ENCODE measurements around the gene MOXD1.
A peak's percentile ranks its signal among the peaks of the same experiment; 100 is the strongest.
"Not testable (repeated sequence)": the region's sequence is repeated elsewhere in the genome, so short reads cannot be mapped to it uniquely, and the experiment has no call there.

Gene MOXD1

DNA sequence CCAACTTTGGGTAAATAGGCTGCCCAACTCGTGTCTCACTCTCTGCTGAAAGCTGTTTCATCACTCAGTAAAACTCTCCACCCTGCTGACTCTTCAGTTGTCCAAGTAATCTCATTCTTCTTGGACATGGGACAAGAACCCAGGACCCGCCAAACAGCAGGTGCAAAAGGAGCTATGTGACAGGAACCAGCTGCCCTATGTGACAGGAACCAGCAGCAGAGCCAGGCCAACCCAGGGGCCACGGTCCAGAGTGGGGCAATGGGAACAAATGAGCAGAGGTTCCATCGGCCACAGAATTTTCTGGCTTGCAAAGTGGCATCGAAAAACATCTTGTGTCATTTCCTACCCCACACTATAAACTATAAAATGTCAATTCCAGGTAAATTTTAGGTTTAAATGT, 56.5 kb downstream of the MOXD1 start:
- DNase-seq: no peak

DNA sequence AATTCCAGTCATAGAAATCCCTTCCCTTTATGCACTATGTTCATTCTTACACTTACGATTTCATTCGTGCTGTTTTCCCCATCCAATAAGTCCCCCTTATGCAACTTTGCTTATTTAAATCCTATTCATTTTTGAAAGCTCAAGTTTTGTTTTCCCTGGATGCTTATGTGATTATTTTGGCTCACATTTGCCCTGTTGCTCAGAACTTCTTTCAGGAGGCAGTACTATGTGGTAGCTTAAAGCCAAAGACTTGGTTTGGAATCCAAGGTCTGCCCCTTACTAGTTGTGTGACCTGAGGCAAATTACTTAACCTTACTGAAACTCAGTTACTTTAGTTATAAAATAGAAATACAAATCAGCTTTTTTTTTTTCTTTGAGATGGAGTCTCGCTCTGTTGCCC, 59.6 kb downstream of the MOXD1 start:
- no peak for DNase-seq

DNA sequence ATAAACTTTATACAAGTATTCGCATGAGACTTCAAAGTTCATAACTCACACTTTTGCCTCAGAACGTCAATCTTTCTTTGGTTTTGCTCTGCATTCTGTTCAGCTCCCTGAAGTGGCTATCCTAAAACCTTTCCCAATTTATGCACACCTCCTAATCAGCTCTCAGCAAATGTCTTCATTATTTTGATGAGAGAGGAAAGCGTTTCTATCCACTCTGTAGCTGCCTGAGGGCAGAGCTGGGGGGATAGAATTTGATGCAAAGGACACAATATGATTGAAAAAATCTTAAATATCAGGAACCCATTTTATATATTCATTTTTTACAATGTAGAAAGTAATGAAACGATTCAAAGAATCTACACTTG, 66.8 kb downstream of the MOXD1 start:
- no peak for DNase-seq

DNA sequence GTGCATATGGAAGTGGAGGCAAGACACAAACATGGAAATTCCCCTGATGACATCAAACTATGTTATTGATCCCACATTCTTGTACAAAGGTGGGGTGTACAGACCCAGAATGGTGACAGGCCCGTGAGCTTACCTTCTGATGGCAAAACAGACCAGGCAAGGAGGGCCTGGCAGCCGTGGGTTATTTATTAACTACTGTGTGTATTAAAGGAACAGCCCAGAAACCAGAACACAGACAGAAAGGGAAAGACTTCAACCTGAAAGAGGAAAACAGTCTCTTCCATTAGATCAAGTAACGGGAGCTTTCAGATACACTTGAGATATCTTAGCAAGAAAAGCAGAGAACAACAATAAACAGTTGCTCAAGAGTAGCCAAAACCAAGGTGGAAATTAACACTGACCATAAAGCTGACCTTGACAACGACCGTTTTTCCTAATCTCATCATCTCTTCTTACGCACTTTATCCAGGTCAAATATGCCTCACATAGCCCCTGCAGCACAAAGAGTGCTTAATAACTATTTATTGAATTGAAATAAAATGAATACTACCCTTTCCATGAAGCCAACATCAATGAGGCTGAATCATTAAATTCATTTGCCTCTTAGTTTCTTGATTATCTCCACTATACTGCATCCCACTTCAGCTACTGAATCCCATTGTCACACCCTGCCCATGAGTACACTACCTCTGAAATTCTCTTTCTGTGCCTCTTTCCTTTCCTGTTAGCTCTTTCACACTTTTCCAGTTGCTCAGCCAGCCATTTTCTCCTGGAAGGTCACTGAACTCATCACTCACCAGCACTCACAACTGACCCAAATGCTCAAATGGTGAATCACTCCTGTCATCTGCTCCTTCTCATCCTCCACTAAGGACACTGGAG, 67.4 kb downstream of the MOXD1 start:
- DNase-seq: no peak

DNA sequence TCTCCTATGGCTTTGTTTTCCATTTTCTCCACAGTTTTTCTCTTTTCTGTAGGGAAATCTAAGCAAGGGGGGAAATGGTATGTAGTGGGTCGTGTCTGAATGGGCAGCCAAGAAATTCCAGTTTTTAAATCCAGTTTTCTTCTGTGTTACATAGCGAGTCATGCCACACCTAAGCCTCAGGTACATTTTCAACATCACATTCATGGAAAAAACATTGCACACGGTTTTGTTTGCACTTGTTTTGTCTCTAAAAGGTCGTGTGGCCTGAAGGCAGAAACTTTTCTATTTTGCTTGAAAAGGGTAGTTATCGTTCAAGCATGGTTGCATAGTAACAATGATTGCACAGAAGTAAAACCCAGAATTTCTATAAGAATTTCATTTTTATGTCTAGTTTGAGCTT, 70.5 kb downstream of the MOXD1 start:
- no peak for DNase-seq

DNA sequence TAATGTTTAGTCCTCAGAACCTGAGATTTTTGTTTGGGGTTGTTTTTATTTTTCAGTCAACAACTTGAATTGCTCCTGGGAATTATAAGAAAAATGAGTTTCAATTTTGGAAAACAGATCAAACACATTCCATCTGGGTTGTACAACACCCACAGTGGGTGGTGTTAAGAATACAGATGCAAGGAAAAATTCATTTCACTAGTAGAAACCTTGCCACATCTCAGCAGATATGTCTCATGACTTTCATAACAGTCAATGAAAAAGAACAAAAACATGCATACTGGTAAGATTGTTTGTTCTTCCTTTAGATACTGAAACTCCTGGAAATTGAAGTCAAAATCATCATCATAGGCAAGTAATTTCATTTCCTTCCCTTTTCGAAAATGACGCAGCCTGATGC, 78.9 kb downstream of the MOXD1 start:
- no peak for DNase-seq

DNA sequence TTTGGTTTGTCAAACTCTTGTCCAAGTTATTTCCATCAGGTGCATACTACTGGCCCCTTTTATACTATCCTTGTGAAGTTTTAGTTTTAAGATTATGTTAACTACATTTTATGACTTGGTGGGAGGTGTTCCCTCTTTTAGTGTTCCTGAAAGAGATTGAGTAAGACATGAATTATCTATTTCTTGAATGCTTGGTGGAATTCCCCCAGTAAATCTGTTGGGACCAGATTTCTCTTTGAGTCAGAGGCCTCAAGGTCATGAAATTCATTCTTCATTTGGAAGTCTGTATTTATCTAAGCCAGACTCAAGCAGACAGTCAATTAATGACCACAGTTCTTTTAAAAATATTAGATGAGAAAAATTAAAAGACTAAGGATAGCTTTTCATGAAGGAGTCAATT, 81.3 kb downstream of the MOXD1 start:
- DNase-seq: no peak

DNA sequence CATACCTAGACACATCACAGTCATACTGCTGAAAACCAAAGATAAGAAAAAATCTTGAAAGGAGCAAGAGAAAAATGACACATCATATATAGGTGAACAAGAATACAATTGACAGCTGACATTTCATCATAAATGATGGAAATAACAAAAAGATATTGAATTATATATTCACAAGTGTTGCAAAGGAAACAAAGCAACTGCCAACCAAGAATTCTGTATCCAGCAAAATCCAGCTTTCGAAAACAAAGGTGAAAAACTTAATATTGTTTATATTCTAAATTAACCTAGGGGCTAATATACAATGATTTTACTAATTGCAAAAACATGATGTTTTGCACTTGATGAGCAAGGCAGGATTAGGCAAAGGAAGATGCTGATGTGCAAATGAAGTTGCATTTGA, 84.3 kb downstream of the MOXD1 start:
- DNase-seq: no peak

DNA sequence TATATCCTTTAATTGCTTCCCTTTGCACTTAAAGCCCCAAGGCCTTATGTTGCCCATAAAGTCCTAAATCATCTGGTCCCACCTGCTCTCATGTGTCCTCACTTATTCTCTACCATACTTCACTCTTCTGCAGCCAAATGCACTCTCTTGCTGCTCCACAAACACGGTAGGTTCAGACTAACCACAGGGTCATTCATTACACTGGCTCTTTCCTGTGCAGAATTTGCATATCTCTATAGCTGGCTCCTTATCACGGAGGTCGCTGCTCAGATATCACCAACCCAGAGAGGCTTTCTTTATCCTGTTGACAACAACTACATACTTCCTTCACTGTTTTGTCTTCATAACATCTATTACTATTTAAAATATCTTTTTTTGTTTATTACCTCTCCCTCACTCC, 86.8 kb downstream of the MOXD1 start:
- DNase-seq: no peak

DNA sequence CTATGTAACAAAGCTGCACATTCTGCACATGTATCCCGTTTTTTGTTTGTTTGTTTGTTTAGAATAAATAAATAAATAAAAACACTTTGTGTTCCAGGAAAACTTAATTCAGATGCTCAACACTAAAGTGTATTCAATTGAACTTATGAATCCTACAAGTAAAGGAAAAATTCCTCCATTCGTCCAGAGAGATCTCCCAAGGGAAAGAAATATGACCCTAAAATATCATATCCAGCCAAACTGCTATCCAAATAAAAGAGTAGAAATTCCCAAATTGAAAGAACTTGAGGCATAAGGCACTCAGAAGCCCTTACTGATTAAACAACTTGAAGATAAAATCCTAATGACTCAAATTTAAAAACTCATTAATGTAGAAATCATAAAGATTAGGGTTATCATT, 90.4 kb downstream of the MOXD1 start:
- no peak for DNase-seq

DNA sequence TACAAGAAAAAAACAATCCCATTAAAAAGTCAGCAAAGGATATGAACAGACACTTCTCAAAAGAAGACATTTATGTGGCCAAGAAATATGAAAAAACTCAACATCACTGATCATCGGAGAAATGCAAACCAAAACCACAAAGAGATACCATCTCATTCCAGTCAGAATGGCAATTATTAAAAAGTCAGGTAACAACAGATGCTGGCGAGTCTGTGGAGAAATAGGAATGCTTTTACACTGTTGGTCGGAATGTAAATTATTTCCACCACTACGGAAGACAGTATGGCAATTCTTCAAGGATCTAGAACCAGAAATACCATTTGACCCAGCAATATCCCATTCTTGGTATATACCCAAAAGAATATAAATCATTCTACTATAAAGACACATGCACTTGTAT, 91.1 kb downstream of the MOXD1 start:
- DNase-seq: not testable (repeated sequence)

DNA sequence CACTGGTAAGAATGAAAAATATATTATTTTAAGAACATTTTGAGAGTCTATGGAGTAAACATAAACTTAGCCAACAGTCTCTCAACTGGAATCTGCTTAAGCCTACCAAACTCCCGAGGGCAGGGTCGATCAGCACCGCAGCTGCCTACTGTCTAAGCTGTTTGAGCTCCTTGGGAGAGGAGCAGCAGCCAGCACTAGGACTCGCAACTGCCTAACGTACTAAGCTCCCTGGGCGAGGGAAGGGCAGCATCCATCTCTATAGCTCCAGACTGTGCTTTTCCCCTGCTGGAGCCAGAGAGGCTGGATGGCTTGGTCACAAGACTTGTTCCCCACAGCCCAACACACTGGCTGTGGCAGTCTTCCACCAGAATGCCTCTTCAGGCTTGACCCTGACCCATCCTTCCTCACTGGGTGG, 96.4 kb downstream of the MOXD1 start:
- no peak for DNase-seq

DNA sequence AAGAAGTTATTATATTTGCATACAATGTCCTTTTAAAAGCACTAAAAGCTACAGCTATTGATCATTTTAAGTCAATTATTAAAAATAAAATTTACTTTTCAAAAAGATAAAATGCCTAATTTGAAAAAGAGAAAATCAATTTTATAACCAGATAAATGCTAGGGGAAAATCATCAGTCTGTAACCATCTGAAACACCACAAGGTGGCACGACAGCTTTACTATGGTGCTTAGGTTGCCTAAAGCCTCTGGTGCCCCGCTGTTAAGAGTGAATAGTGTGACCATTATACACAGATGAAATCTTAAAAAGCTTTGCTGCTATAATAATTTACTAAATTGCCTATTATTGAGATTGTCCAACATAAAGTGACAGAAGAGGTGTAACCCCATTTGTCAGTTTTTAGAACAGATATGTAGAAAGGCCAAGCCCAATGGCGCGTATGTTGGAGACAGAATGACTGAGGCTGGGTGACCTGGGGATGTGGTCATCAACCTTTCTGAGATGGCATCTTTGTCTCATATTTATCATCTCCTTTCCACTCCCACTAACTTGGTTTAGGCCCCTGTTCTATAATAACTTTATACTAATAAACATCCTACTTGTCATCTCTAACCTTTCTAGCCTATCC, 100.8 kb downstream of the MOXD1 start:
- peak; percentile 31 to 47 for DNase-seq

DNA sequence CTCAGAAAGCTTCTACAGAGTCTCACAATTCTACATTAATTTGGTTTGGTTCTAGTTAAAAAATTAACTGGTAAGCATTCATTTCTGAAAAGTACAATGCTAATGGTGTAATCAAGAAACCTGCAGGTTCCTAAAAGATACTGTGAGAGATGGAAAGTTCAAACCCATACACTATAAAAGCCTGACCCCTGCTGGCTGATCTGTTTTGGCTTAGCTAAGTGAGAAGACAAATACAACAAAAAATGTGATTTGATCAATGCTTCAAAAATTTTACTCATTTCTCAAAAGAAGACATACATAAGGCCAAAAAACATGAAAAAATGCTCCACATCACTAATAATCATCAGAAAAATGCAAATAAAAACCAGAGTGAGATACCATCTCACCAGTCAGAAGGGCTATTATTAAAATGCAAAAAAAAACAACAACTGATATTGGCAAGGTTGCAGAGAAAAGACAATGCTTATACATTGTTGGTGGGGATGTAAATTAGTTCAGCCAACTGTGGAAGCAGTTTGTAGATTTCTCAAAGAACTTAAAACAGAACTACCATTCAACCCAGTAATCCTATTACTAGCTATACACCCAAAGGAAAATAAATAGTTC, 102.8 kb downstream of the MOXD1 start:
- peak; percentile 20 to 23 for DNase-seq

DNA sequence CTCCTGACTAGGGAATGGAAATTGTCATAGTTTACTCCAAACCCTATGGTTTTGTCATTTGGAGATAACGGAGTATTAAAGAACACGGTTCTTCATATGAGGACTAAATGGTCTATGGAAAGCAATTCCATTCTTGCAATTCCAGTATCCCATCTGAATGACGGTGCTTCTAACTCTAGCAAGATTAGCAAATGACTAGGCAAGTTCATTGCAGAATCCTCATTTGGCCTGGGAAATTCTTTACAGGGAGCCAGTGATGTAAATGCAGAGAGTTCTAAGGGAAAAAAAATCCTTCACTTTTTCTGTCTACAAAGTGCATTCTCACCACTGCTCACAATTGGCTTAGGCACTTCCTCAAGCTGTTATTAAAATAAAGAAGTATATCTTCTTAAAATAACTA, 111.5 kb downstream of the MOXD1 start:
- no peak for DNase-seq

DNA sequence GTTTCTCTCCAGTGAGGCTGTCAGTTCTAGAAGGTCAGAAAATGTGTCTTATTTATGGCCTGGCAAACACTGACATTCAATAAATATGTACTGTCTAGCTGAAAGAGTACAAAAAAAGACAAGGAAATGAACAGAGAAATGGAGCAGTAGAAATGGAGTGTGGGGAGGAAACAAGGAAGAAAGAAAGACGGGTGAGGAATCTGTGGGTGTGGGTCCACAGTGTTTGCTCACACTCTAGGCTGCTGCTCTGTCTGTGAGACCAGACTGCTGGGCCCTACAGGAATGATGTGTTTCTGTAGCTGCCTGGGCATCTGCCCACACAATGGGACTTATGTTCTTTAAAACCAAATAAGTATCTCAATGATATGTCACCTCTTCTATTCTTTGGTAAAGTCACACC, 114.2 kb downstream of the MOXD1 start:
- no peak for DNase-seq

DNA sequence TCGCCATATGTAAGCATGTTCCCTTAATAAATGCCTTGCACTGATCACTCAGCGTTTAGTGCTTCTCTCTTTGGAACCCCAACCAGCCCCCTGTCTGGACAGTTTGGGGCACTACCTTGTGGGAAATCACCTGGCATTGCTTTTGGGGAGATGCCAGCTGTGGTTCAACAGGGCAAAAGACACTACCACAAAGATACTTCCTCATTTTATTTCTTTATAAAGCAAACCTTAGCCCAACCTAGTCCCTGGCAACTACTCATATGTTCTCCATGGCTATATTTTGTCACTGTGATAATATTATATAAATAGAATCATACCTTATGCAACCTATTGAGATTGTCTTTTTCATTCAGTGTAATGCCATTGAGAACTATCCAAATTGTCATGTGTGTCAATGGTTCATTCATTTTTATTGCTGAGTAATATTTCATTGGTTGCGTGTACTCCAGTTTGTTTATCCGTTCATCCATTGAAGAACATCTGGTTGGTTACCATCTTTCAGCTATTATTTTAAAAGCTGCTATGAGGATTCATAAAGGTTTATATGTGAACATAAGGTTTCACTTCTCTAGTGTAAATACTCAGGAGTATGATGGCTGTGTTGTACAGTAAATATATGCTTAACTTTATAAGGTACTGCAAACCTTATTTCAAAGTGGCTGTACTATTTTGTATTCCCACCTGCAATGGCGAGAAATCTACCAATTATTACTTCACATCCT, 114.8 kb downstream of the MOXD1 start:
- DNase-seq: no peak

DNA sequence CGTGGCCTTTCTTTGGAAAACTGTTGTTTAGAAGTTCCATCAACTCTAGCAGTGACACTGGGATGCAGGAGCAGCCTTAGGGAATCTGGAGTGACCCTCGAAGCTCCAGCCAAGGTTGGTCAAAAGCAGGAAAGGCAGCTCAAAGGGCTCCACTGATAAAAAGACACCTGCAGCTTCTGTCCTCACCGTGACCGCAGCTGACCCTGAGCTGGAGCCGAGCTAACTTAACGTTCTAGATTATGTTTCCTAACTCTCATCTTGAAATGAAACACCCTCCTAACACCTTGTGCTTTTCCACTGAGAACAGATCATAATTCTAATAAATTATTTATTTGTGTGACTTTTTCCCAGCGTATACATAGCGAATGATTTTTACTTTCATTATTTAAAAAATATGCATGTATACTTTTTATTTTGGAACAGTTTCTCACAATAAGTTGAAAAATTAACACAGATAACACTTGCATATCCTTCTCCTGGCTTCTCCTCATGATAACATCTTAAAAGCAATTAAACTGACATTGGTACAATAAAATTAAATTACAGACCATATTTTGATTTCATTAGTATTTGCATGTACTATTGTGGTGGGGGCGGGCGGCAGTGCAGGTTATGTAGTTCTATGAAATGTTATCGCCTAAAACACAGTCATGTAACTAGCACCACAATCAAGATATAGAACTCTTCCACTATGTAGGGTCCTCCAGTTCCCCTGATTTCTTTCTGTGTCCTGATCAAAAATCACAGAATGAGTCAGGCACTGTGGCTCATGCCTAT, 116.1 kb downstream of the MOXD1 start:
- no peak for DNase-seq

DNA sequence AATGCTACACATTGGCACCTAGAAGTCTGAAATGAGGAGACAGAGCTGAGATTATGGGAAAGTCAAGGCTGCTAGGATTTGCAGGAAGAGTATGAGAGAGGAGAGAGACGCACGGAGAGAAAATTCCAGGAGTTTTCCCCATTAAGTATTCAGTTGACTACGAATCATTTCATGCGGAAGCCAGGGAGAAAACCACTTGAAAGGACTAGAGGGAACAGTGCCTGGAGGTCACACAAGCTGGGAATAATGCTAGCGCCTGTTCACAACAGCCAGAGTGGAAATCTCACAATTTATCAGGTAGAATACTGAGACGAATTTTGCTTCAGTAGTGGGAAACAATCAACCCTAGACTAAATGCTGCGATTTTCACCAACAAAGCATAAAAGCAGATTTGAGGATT, 118.6 kb downstream of the MOXD1 start:
- no peak for DNase-seq

DNA sequence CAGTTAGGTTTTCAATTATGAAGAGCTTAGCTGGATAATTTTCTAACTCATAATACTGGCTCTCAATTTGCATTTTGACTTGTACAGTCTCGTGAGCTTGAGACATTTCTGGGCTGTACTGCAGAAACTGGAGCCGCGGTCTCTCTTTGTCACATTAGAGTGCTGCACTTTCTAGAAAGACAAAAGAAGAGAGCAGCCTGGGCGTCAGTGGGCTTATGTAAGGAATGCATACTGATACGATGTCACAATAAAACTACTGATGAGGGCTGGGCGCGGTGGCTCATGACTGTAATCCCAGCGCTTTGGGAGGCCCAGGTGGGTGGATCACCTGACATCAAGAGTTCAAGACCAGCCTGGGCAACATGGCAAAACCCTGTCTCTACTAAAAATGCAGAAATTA, 120.8 kb downstream of the MOXD1 start:
- no peak for DNase-seq

DNA sequence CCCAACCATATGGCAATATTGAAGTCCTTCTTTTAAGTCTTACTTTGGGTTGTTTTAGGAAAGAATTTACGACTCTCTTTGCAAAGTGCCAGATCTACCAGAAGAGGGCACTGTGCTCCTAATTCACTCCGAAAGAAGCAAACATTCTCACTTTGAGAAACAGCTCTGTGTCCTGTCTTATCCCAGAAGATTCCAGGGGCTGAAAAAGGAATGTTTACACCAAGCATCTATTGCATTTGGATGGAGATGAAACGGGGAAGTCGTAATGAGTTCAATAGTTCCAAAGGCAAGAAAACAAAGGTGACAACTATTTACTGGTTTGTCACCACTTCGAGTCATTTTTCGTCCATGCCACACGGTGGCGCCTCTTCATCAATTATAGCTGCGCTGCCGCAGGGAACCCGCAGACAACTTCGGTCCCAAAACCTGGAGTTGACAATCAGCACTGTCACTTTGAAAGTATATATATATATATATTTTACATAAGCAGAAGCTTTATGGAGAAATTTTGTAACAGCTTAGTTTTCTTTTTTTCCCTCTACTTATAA, 121.6 kb downstream of the MOXD1 start:
- peak; percentile 50 to 62 for DNase-seq

All from SHP77 (cell line).